Neural progenitor cell (in vitro differentiated cells): ENCODE results near the gene NF2. TPM values are rescaled to one million over a fixed set of nuclear protein-coding genes. Genes with fewer than 3 reads are reported as not detected.

ENCODE experiments used
- DNase-seq: peaks from one replicate; pipeline ENCODE4 v3.0.0-alpha.2; 2016; ENCODE audit warnings: low spot score
- H2AFZ ChIP-seq: fragments of 200-600 bp; sonication (generic); replicated peaks from 2 replicates; pipeline ENCODE4 v1.6.1; 2016; ENCODE audit warnings: antibody characterized with exemption
- H3F3A ChIP-seq: fragments of 200-600 bp; sonication (generic); 2 replicates; pipeline ENCODE4 v1.6.1; 2016; ENCODE audit warnings: antibody characterized with exemption, low read depth
- H3K27ac ChIP-seq: fragments of 200-600 bp; sonication (generic); 2 replicates; pipeline ENCODE4 v1.5.1; 2016; ENCODE audit warnings: mild to moderate bottlenecking
- H3K27me3 ChIP-seq: fragments of 200-600 bp; sonication (generic); 2 replicates; pipeline ENCODE4 v1.6.1; 2016; ENCODE audit warnings: mild to moderate bottlenecking, moderate library complexity
- H3K36me3 ChIP-seq: fragments of 200-600 bp; sonication (generic); 2 replicates; pipeline ENCODE4 v1.5.1; 2016
- H3K4me1 ChIP-seq: fragments of 200-600 bp; sonication (generic); 2 replicates; pipeline ENCODE4 v1.6.1; 2016; ENCODE audit warnings: mixed run types
- H3K4me2 ChIP-seq: fragments of 200-600 bp; sonication (generic); 2 replicates; pipeline ENCODE4 v1.6.1; 2016
- H3K4me3 ChIP-seq: fragments of 200-600 bp; sonication (generic); 2 replicates; pipeline ENCODE4 v1.5.1; 2016
- H3K79me2 ChIP-seq: fragments of 200-600 bp; sonication (generic); 2 replicates; pipeline ENCODE4 v1.6.1; 2016; ENCODE audit warnings: low read depth
- H3K9ac ChIP-seq: fragments of 200-600 bp; sonication (generic); 2 replicates; pipeline ENCODE4 v1.6.1; 2016
- H3K9me3 ChIP-seq: fragments of 200-600 bp; sonication (generic); 2 replicates; pipeline ENCODE4 v1.5.1; 2016; ENCODE audit warnings: low read depth
- H4K20me1 ChIP-seq: fragments of 200-600 bp; sonication (generic); 2 replicates; pipeline ENCODE4 v1.6.1; 2016; ENCODE audit warnings: low read depth
- H3K27ac Mint-ChIP-seq: 3 replicates; pipeline ENCODE4 v1.8.0; 2021; ENCODE audit warnings: mixed read lengths
- H3K27me3 Mint-ChIP-seq: 2 replicates; pipeline ENCODE4 v1.8.0; 2022; ENCODE audit warnings: low read depth, mild to moderate bottlenecking, inconsistent platforms, moderate library complexity, mixed read lengths; ENCODE audit not compliant: insufficient read depth
- H3K36me3 Mint-ChIP-seq: 3 replicates; pipeline ENCODE4 v1.8.0; 2021; ENCODE audit warnings: mixed read lengths
- H3K4me1 Mint-ChIP-seq: 3 replicates; pipeline ENCODE4 v1.8.0; 2021; ENCODE audit warnings: mixed read lengths
- H3K4me3 Mint-ChIP-seq: 3 replicates; pipeline ENCODE4 v1.8.0; 2021; ENCODE audit warnings: mild to moderate bottlenecking, moderate library complexity, mixed read lengths
- H3K9me3 Mint-ChIP-seq: 3 replicates; pipeline ENCODE4 v1.8.0; 2020; ENCODE audit warnings: mixed read lengths
- EZH2 ChIP-seq: fragments of 200-600 bp; sonication (generic); IDR thresholded peaks from 2 replicates; pipeline ENCODE4 v1.6.1; 2017; ENCODE audit warnings: antibody characterized with exemption, mild to moderate bottlenecking, moderate library complexity
- EZH2phosphoT487 ChIP-seq: fragments of 200-600 bp; sonication (generic); IDR thresholded peaks from 2 replicates; pipeline ENCODE4 v1.6.1; 2017; ENCODE audit warnings: antibody characterized with exemption
- total RNA-seq: library from RNA; depleted of rRNA; stranded (reverse); fragments of >200 nt; gene quantifications from 2 replicates; pipeline ENCODE4 v1.2.3, GENCODE V29; 2015; ENCODE audit warnings: low replicate concordance
- TF ChIP-seq, protein P1 (sequence below): fragments of 200-600 bp; sonication (generic); IDR thresholded peaks from 2 replicates; pipeline ENCODE4 v1.5.1; 2017; ENCODE audit warnings: antibody characterized with exemption, mild to moderate bottlenecking

NF2 gene
- total RNA-seq, 1 donor from 2014 or later: 18.7 TPM

DNA sequence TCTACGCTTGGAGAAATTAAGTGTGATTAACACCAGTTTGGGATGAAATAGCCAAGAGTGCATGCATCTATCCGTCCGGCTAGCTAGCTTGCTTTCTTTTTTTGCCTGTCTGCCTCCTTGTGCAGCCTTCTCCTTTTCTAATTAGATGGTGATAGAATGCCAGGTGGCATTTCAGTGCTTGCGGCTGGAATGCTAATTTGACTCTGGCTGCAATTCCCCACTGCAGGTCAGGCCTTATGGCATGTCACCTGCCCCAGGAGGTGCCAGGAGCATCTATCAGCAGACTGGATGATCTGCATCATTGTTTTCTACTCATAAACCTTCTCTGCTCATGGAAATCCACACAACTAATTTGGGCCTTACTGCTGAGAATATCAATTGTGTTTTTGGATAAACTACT lies 65.2 kb downstream of the NF2 start:
- H3K27me3 Mint-ChIP-seq: peaks cover 5% of the 10 kb centered on the region
- no peak overlapping the region for H3K4me3 Mint-ChIP-seq
- H3K9me3 ChIP-seq: no peaks in the 10 kb centered on the region

DNA sequence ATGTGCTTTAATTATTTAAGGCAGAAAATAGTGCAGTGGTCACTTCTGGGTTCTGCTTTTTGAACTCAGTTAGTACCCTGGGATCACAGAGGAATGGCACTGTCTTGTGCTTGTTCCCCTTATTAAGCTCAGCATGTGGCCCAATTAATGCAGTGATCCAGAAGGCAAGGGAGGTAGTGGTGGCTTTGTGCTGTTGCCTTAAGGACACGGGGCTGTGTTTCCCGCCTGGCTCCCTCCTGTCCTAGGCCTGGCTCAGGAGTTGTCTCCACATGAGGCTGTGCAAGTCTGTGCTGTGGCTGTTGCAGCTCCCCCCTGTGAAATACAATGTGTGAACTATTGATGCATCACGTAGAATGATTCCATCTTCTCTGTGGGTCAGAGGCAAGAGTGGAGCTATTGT lies 67.2 kb downstream of the NF2 start:
- Histone ChIP-seq H3K36me3 (no peaks in the 10 kb centered on the region), H3F3A (peaks cover 31% of the 10 kb centered on the region), H3K4me3 (no peak overlapping the region), H3K9ac (no peak overlapping the region), H3K27me3 (no peaks in the 10 kb centered on the region), H3K4me2 (peak overlapping the region; percentile 42), H3K27ac (no peak overlapping the region), H4K20me1 (peaks cover 17% of the 10 kb centered on the region), H3K9me3 (no peaks in the 10 kb centered on the region), H3K79me2 (no peaks in the 10 kb centered on the region), H2AFZ (no peak overlapping the region), H3K4me1 (peaks cover 22% of the 10 kb centered on the region)
- TF ChIP-seq, protein P1, sequence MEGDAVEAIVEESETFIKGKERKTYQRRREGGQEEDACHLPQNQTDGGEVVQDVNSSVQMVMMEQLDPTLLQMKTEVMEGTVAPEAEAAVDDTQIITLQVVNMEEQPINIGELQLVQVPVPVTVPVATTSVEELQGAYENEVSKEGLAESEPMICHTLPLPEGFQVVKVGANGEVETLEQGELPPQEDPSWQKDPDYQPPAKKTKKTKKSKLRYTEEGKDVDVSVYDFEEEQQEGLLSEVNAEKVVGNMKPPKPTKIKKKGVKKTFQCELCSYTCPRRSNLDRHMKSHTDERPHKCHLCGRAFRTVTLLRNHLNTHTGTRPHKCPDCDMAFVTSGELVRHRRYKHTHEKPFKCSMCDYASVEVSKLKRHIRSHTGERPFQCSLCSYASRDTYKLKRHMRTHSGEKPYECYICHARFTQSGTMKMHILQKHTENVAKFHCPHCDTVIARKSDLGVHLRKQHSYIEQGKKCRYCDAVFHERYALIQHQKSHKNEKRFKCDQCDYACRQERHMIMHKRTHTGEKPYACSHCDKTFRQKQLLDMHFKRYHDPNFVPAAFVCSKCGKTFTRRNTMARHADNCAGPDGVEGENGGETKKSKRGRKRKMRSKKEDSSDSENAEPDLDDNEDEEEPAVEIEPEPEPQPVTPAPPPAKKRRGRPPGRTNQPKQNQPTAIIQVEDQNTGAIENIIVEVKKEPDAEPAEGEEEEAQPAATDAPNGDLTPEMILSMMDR: no peak
- TF ChIP-seq EZH2phosphoT487: no peak
- no peak for TF ChIP-seq EZH2
- H3K36me3 Mint-ChIP-seq: peaks cover 35% of the 10 kb centered on the region
- no peaks in the 10 kb centered on the region for H3K9me3 Mint-ChIP-seq
- peaks cover 34% of the 10 kb centered on the region for H3K4me1 Mint-ChIP-seq
- peak; percentile 87 for DNase-seq
- peak overlapping the region; percentile 24 for H3K27ac Mint-ChIP-seq
- H3K27me3 Mint-ChIP-seq: peaks cover 5% of the 10 kb centered on the region
- H3K4me3 Mint-ChIP-seq: peak overlapping the region; percentile 27

More for the DNA sequence above, 65.2 kb downstream of the NF2 start:
- no peaks in the 10 kb centered on the region for H3K79me2 ChIP-seq
- no peak overlapping the region for H3K4me3 ChIP-seq
- Mint-ChIP-seq H3K4me1 (peaks cover 34% of the 10 kb centered on the region), H3K36me3 (peaks cover 25% of the 10 kb centered on the region), H3K9me3 (no peaks in the 10 kb centered on the region), H3K27ac (no peak overlapping the region)
- DNase-seq: no peak
- no peak overlapping the region for H3K27ac ChIP-seq
- peaks cover 17% of the 10 kb centered on the region for H4K20me1 ChIP-seq
- no peak overlapping the region for H3K9ac ChIP-seq
- TF ChIP-seq EZH2: no peak
- no peak for TF ChIP-seq EZH2phosphoT487
- TF ChIP-seq, protein P1: no peak
- H3K4me1 ChIP-seq: peaks cover 22% of the 10 kb centered on the region
- H3K36me3 ChIP-seq: no peaks in the 10 kb centered on the region
- H3K27me3 ChIP-seq: no peaks in the 10 kb centered on the region
- H3F3A ChIP-seq: peaks cover 31% of the 10 kb centered on the region
- no peak overlapping the region for H3K4me2 ChIP-seq
- H2AFZ ChIP-seq: no peak overlapping the region

DNA sequence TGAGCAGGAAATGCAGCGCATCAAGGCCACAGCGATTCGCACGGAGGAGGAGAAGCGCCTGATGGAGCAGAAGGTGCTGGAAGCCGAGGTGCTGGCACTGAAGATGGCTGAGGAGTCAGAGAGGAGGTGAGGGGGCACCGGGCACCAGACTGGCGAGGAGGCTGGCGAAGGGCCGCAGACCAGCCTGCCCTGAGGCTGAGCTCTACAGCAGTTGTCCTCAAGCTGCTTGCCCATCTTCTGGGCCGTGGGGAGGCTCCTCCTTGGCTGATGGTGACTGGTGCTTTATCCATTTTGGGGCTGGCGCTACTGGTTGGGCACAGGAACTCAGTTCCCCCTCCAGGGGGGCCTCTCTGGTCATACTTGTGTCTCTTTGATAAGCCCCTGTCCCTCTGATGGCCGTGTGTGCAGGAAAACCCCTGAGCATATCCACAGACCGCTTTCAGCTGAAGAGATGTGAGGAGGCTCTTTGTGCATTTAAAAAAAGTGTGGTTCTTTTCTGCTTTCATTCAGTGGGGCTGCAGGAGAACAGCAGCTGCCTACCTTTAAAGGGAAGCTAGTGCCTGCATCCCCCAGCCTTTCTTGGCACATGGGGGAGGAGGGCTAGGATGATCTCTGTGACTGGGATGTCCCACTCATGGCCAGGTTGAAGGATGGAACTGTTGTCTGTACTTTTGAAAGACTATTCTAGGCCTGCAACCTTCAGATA lies 70.1 kb downstream of the NF2 start:
- Histone ChIP-seq H3K27ac (no peak overlapping the region), H4K20me1 (peaks cover 17% of the 10 kb centered on the region), H3K4me3 (no peak overlapping the region), H3K27me3 (no peaks in the 10 kb centered on the region), H3K9ac (no peak overlapping the region), H3K79me2 (no peaks in the 10 kb centered on the region), H3K4me2 (no peak overlapping the region), H3K36me3 (no peaks in the 10 kb centered on the region), H3K4me1 (peaks cover 22% of the 10 kb centered on the region), H2AFZ (no peak overlapping the region), H3K9me3 (no peaks in the 10 kb centered on the region), H3F3A (peaks cover 31% of the 10 kb centered on the region)
- peaks cover 52% of the 10 kb centered on the region for H3K4me1 Mint-ChIP-seq
- peaks cover 31% of the 10 kb centered on the region for H3K36me3 Mint-ChIP-seq
- no peak overlapping the region for H3K27ac Mint-ChIP-seq
- peaks cover 3% of the 10 kb centered on the region for H3K27me3 Mint-ChIP-seq
- TF ChIP-seq EZH2: no peak
- TF ChIP-seq, protein P1: no peak
- no peaks in the 10 kb centered on the region for H3K9me3 Mint-ChIP-seq
- DNase-seq: no peak
- no peak overlapping the region for H3K4me3 Mint-ChIP-seq
